K562 (cell line): Measurements from ENCODE around the gene ZNF791. TPM values are rescaled to one million over a fixed set of nuclear protein-coding genes. Genes with fewer than 3 reads are reported as not detected.

Source experiments
- BCLAF1 ChIP-seq, 2 experiments: fragments of 450-650 bp in 1 of 2; IDR thresholded peaks; 2 replicates each; pipeline ENCODE4 v1.6.1; 2011 to 2017; ENCODE audit warnings: low read depth in 2 of 2, antibody characterized with exemption in 1 of 2, borderline replicate concordance in 1 of 2, low read length in 1 of 2, mild to moderate bottlenecking in 1 of 2, mixed read lengths in 1 of 2; ENCODE audit not compliant: control insufficient read depth in 1 of 2
- CBX5 ChIP-seq: IDR thresholded peaks from 2 replicates; pipeline ENCODE4 v1.6.1; 2014; ENCODE audit warnings: low read depth, borderline replicate concordance
- KDM2B ChIP-seq: fragments of 250-450 bp; sonication (Bioruptor Pico); IDR thresholded peaks from 2 replicates; pipeline ENCODE4 v1.8.0; 2021; ENCODE audit warnings: mild to moderate bottlenecking, moderate library complexity
- KDM5B ChIP-seq: fragments of 200-600 bp; sonication (generic); IDR thresholded peaks from 2 replicates; pipeline ENCODE4 v1.6.1; 2012; ENCODE audit warnings: low read depth, mild to moderate bottlenecking, moderate library complexity, low read length, control low read depth, inconsistent platforms; ENCODE audit not compliant: insufficient replicate concordance
- NCOA6 ChIP-seq: fragments of 450-650 bp; IDR thresholded peaks from 2 replicates; pipeline ENCODE4 v1.6.1; 2017; ENCODE audit warnings: mild to moderate bottlenecking
- SAP30 ChIP-seq: fragments of 200-600 bp; sonication (generic); IDR thresholded peaks from 2 replicates; pipeline ENCODE4 v1.6.1; 2012; ENCODE audit warnings: borderline replicate concordance, low read depth, mild to moderate bottlenecking, moderate library complexity, low read length, control low read depth, inconsistent platforms; ENCODE audit not compliant: insufficient read depth, poor library complexity, severe bottlenecking
- SFPQ ChIP-seq: fragments of 200-400 bp; formaldehyde crosslinking; IDR thresholded peaks from 2 replicates; pipeline ENCODE4 v1.6.1; 2017; ENCODE audit warnings: mild to moderate bottlenecking, low read depth, low read length, moderate library complexity
- TEAD4 ChIP-seq, 2 experiments: sonication (generic) in 1 of 2; formaldehyde crosslinking in 1 of 2; IDR thresholded peaks; 2 replicates each; pipeline versions ENCODE4 v1.6.1 to v1.8.0; 2012 to 2022; ENCODE audit warnings: borderline replicate concordance in 1 of 2, inconsistent platforms in 1 of 2, low read length in 1 of 2, mild to moderate bottlenecking in 1 of 2, missing genetic modification reagents in 1 of 2
- THRA ChIP-seq: fragments of 450-650 bp; IDR thresholded peaks from 2 replicates; pipeline ENCODE4 v1.6.1; 2017; ENCODE audit warnings: mild to moderate bottlenecking, moderate library complexity
- ZBTB33 ChIP-seq: sonication (generic); formaldehyde crosslinking; IDR thresholded peaks from 2 replicates; pipeline ENCODE4 v1.8.1; 2023; ENCODE audit warnings: mild to moderate bottlenecking, missing genetic modification reagents
- ZFP1 ChIP-seq: fragments of 450-650 bp; formaldehyde crosslinking; IDR thresholded peaks from 2 replicates; pipeline ENCODE4 v1.4.0; 2020; ENCODE audit warnings: mild to moderate bottlenecking, mixed read lengths
- ZNF12 ChIP-seq: sonication (generic); formaldehyde crosslinking; IDR thresholded peaks from 2 replicates; pipeline ENCODE4 v1.4.0; 2020; ENCODE audit warnings: mild to moderate bottlenecking, missing genetic modification reagents
- ZNF445 ChIP-seq: fragments of 250-450 bp; sonication (Bioruptor Pico); IDR thresholded peaks from 2 replicates; pipeline ENCODE4 v1.4.0; 2020; ENCODE audit warnings: low read depth, mild to moderate bottlenecking, moderate library complexity
- ZNF584 ChIP-seq: fragments of 200-800 bp; sonication (Bioruptor generic); IDR thresholded peaks from 2 replicates; pipeline ENCODE4 v1.6.1; 2016; ENCODE audit warnings: low read depth, mild to moderate bottlenecking, missing genetic modification characterization, missing compliant biosample characterization
- polyA plus RNA-seq, 8 experiments: library from polyadenylated mRNA; depleted of rRNA in 4 of 8; stranded (reverse) in 5 of 8; unstranded in 3 of 8; fragments of >200 nt; fragmentation: Nextera tagmentation in 2 of 8; fragmentation: Illumina TruSeq in 1 of 8; extraction: Ambion mirVana in 2 of 8; extraction: Trizol in 1 of 8; gene quantifications; 2 replicates each; pipeline versions ENCODE4 v1.2.1 to v1.2.3, GENCODE V29; 2011 to 2014; ENCODE audit warnings: inconsistent platforms in 1 of 8, missing spikeins in 1 of 8
- total RNA-seq, 7 experiments: library from RNA; depleted of rRNA in 6 of 7; stranded (reverse); fragments of >200 nt in 6 of 7; fragmentation: Illumina TruSeq in 2 of 7; extraction: Trizol in 2 of 7; gene quantifications; 2 replicates each; pipeline versions ENCODE4 v1.2.1 to v1.2.3, GENCODE V29; 2011 to 2021; ENCODE audit warnings: low replicate concordance in 1 of 7

The ZNF791 gene
- total and polyA plus RNA-seq, 9 of the 15 experiments (the other 6 are each of a cell fraction or from before 2014, with no cell fraction given) = 7.8 to 22.7 (median 13.1) TPM

- TF ChIP-seq ZBTB33 (CRISPR knock-in tag) (peak; percentile 67), ZFP1 (CRISPR knock-in tag) (no peak), KDM2B (CRISPR knock-in tag) (0 out of 2 replicates have a peak, but pooled peaks have one; percentile 28), SFPQ (no peak), TEAD4 (IDR thresholded peaks at IDR 0.05; ENCODE audit: low read length) (no peak), TEAD4 (CRISPR knock-in tag; IDR thresholded peaks at IDR 0.05; ENCODE audit: borderline replicate concordance) (0 out of 2 replicates have a peak, but pooled peaks have one; percentile 65), ZNF584 (CRISPR knock-in tag) (no peak), ZNF445 (CRISPR knock-in tag) (0 out of 2 replicates have a peak, but pooled peaks have one; percentile 0), CBX5 (no peak), NCOA6 (no peak), BCLAF1 (IDR thresholded peaks at IDR 0.05; ENCODE audit: borderline replicate concordance in 1 of 2, control insufficient read depth in 1 of 2, low read depth in 2 of 2, low read length in 1 of 2) (no peak), THRA (no peak), SAP30 (no peak), KDM5B (peak; percentile 72), ZNF12 (CRISPR knock-in tag) (peak; percentile 85; the same call in 1 of the 2 replicates)
Observed at GRCh38 chr19:12681074-12681987, 70.6 kb downstream of the ZNF791 start, which contains the start of gene DHPS (continued).
